NCI-H1417 treated with DMSO at 0.1 percent for 48 hours (cell line): Measurements from ENCODE around the gene ZNRF3.

Experiments
- DNase-seq: peaks from one replicate; lab custom pipeline; 2025; lab: John Stamatoyannopoulos, UW

Gene ZNRF3

GRCh38 chr22:29092243-29092642 is 208.9 kb downstream of the ZNRF3 start:
- DNase-seq: no peak

- no peak for DNase-seq
These were observed 209.7 kb downstream of the ZNRF3 start for GRCh38 chr22:29093030-29093429.

GRCh38 chr22:29093501-29094300 is 210.3 kb downstream of the ZNRF3 start:
- no peak for DNase-seq

GRCh38 chr22:29095459-29095858 is 212.1 kb downstream of the ZNRF3 start:
- DNase-seq: no peak

GRCh38 chr22:29096736-29097669 is 213.6 kb downstream of the ZNRF3 start:
- DNase-seq: no peak

GRCh38 chr22:29098296-29098695 is 214.9 kb downstream of the ZNRF3 start:
- DNase-seq: no peak

GRCh38 chr22:29102300-29102699 is 218.9 kb downstream of the ZNRF3 start:
- DNase-seq: no peak

- no peak for DNase-seq
These were observed 219.7 kb downstream of the ZNRF3 start for GRCh38 chr22:29103121-29103520.

GRCh38 chr22:29105468-29105867 is 222.1 kb downstream of the ZNRF3 start:
- no peak for DNase-seq

- DNase-seq: no peak
These were observed 223.5 kb downstream of the ZNRF3 start for GRCh38 chr22:29106839-29107238.
